ENCODE measurements around the gene CNN3. TPM values are rescaled to one million over a fixed set of nuclear protein-coding genes. Genes with fewer than 3 reads are reported as not detected.
"Not testable (repeated sequence)": the region's sequence is repeated elsewhere in the genome, so short reads cannot be mapped to it uniquely, and the experiment has no call there.

CNN3 gene
- total and polyA plus RNA-seq, 5 experiments from 2014 or later = 13.7 to 19.3 (median 18.0) TPM

- no peak for DNase-seq
- H3K27ac Mint-ChIP-seq = no peak overlapping the region
- POLR2A ChIA-PET = no interaction called here
- no peaks in the 10 kb centered on the region for H3K36me3 Mint-ChIP-seq
- no peaks in the 10 kb centered on the region for H3K9me3 Mint-ChIP-seq
- no peak for ATAC-seq
- H3K4me1 Mint-ChIP-seq = peaks cover 0 to 2% (median 0%) of the 10 kb centered on the region in 4 donors
- peaks cover 0 to 6% (median 4%) of the 10 kb centered on the region in 5 donors for H3K27me3 Mint-ChIP-seq
- H3K4me3 Mint-ChIP-seq = no peak overlapping the region
These were observed 15.5 kb upstream of the CNN3 start for GRCh38 chr1:94942171-94943128.

DNA sequence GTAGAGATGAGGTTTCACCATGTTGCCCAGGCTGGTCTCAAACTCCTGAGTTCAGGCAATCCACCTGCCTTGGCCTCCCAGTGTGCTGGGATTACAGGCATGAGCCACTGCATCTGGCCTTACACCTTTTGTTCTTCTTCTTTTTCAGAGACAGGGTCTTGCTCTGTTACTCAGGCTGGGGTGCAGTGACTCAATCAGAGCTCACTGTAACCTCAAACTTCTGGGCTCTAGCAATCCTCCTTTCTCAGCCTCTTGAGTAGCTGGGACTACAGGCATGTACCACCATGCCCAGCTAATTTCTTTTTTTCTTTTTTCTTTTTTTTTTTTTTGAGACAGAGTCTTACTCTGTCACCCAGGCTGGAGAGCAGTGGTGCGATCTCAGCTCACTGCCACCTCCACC, 14.6 kb upstream of the CNN3 start:
- H3K27ac Mint-ChIP-seq, ATAC-seq, H3K27me3 Mint-ChIP-seq, H3K36me3 Mint-ChIP-seq, DNase-seq, H3K9me3 Mint-ChIP-seq, POLR2A ChIA-PET, H3K4me3 Mint-ChIP-seq, H3K4me1 Mint-ChIP-seq: not testable (repeated sequence)

DNA sequence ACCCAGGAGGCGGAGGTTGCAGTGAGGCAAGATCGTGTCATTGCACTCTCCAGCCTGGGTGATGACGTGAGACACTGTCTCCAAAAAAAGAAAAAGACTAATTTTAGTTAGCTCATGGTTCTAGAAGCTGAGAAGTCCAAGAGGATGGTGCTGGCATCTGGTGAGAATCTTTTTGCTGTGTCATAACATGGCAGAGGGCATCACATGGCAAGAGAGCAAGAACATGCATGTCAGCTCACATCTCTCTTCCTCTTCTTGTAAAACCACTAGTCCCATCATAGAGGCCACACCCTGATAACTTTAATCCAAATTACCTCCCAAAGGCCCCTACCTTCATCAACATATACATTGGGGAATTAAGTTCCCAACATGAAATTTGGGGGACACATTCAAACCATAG, 13.8 kb upstream of the CNN3 start:
- Mint-ChIP-seq H3K9me3 (no peaks in the 10 kb centered on the region), H3K4me1 (peaks cover 0 to 9% (median 5%) of the 10 kb centered on the region in 4 donors), H3K27me3 (peaks cover 0 to 6% (median 4%) of the 10 kb centered on the region in 5 donors), H3K4me3 (no peak overlapping the region), H3K36me3 (no peaks in the 10 kb centered on the region), H3K27ac (no peak overlapping the region)
- DNase-seq (no peak), ATAC-seq (no peak)
- POLR2A ChIA-PET = no interaction called here

DNA sequence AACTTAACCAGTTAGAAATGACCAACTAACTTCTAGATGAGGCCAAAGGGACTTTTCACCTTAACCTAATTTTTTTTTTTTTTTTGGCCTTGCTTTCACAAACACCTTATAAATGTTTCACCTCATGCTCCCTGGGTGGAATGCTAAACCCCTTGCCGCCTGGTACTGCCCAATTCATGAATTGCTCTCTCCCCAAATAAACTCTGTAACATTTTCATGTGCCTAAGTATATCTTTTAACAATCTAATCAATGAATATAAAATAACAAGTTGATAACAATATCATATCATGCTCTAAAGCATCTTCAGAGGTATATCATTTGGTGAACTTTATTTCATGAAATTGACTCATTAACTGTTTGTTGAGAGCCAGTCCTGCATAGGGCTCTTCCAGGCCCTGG, 10.9 kb upstream of the CNN3 start:
- DNase-seq (no peak), ATAC-seq (no peak)
- Mint-ChIP-seq H3K36me3 (no peaks in the 10 kb centered on the region), H3K4me1 (peaks cover 4 to 15% (median 9%) of the 10 kb centered on the region in 4 donors), H3K27ac (no peak overlapping the region), H3K4me3 (no peak overlapping the region), H3K9me3 (no peaks in the 10 kb centered on the region), H3K27me3 (peaks cover 0 to 1% (median 0%) of the 10 kb centered on the region in 5 donors)
- POLR2A ChIA-PET = no interaction called here

GRCh38 chr1:94936861-94937620, 10.1 kb upstream of the CNN3 start:
- Mint-ChIP-seq H3K36me3 (no peaks in the 10 kb centered on the region), H3K4me1 (peaks cover 4 to 15% (median 9%) of the 10 kb centered on the region in 4 donors), H3K9me3 (no peaks in the 10 kb centered on the region), H3K4me3 (no peak overlapping the region), H3K27ac (no peak overlapping the region), H3K27me3 (peaks cover 0 to 1% (median 0%) of the 10 kb centered on the region in 5 donors)
- ATAC-seq = no peak
- POLR2A ChIA-PET = no interaction called here
- no peak for DNase-seq

- H3K36me3 Mint-ChIP-seq = no peaks in the 10 kb centered on the region
- no peak for DNase-seq
- no peak overlapping the region for H3K4me3 Mint-ChIP-seq
- H3K4me1 Mint-ChIP-seq = peaks cover 4 to 15% (median 9%) of the 10 kb centered on the region in 4 donors
- H3K27me3 Mint-ChIP-seq = peaks cover 0 to 1% (median 0%) of the 10 kb centered on the region in 5 donors
- no peaks in the 10 kb centered on the region for H3K9me3 Mint-ChIP-seq
- ATAC-seq = no peak
- peak overlapping the region in 4 of 10 donors; percentile 6 to 71 (median 22) for H3K27ac Mint-ChIP-seq
- POLR2A ChIA-PET = no interaction called here
These were observed 8.6 kb upstream of the CNN3 start for GRCh38 chr1:94935476-94935875.

DNA sequence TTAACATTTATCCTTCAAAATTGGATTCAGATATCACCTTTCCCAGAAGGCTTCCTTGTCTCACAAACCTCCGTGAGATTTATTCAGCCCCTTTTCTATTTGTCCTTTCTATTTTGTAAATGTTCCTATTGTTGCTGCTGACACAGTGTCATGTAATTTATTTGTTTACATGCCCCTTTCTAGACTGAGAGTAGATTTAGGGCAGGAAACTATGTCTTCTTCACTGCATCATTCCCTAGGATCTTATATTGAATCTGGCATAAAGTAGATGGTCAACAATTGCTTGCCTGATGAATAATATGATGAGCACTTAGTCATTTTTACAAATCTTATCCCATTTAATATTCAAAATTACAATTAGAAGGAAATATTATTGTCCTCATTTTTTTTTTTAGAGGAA, 8.1 kb upstream of the CNN3 start:
- H3K27ac Mint-ChIP-seq = peak overlapping the region in 2 of 10 donors; percentile 16 to 71
- peaks cover 0 to under 1% (median 0%) of the 10 kb centered on the region in 5 donors for H3K27me3 Mint-ChIP-seq
- H3K4me1 Mint-ChIP-seq = peaks cover 4 to 15% (median 9%) of the 10 kb centered on the region in 4 donors
- POLR2A ChIA-PET = no interaction called here
- no peak for DNase-seq
- H3K36me3 Mint-ChIP-seq = no peaks in the 10 kb centered on the region
- no peaks in the 10 kb centered on the region for H3K9me3 Mint-ChIP-seq
- ATAC-seq = no peak
- no peak overlapping the region for H3K4me3 Mint-ChIP-seq

DNA sequence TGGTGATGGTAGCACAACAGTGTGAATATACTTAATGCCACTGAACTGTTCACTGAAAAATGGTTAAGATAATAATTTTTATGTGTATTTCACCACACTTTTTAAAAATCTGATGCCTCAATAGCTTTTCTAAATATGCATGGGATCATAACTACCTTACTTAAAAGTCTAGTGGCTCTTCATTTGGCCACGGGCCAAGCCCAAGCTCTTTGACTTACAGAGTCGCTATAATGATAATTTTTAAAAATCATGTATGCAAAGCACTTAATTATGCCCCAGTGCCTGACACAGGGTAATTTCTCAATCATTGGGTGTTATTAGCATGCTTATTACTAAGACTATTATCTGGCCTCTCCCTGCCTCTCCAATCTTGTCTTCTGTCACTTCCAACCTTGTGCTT, 7.6 kb upstream of the CNN3 start:
- no peak overlapping the region for H3K27ac Mint-ChIP-seq
- H3K27me3 Mint-ChIP-seq = no peaks in the 10 kb centered on the region
- ATAC-seq (no peak), DNase-seq (no peak)
- H3K4me1 Mint-ChIP-seq = peaks cover 4 to 15% (median 9%) of the 10 kb centered on the region in 4 donors
- no peak overlapping the region for H3K4me3 Mint-ChIP-seq
- POLR2A ChIA-PET = no interaction called here
- H3K36me3 Mint-ChIP-seq = no peaks in the 10 kb centered on the region
- H3K9me3 Mint-ChIP-seq = no peaks in the 10 kb centered on the region

- peaks cover 9 to 21% (median 14%) of the 10 kb centered on the region in 4 donors for H3K4me1 Mint-ChIP-seq
- no peak overlapping the region for H3K27ac Mint-ChIP-seq
- ATAC-seq = no peak
- H3K4me3 Mint-ChIP-seq = no peak overlapping the region
- H3K27me3 Mint-ChIP-seq = peaks cover 0 to 6% (median 0%) of the 10 kb centered on the region in 5 donors
- H3K36me3 Mint-ChIP-seq = no peaks in the 10 kb centered on the region
- no peaks in the 10 kb centered on the region for H3K9me3 Mint-ChIP-seq
- POLR2A ChIA-PET = no interaction called here
- DNase-seq = no peak
These were observed 4.4 kb upstream of the CNN3 start for GRCh38 chr1:94931254-94931841.

DNA sequence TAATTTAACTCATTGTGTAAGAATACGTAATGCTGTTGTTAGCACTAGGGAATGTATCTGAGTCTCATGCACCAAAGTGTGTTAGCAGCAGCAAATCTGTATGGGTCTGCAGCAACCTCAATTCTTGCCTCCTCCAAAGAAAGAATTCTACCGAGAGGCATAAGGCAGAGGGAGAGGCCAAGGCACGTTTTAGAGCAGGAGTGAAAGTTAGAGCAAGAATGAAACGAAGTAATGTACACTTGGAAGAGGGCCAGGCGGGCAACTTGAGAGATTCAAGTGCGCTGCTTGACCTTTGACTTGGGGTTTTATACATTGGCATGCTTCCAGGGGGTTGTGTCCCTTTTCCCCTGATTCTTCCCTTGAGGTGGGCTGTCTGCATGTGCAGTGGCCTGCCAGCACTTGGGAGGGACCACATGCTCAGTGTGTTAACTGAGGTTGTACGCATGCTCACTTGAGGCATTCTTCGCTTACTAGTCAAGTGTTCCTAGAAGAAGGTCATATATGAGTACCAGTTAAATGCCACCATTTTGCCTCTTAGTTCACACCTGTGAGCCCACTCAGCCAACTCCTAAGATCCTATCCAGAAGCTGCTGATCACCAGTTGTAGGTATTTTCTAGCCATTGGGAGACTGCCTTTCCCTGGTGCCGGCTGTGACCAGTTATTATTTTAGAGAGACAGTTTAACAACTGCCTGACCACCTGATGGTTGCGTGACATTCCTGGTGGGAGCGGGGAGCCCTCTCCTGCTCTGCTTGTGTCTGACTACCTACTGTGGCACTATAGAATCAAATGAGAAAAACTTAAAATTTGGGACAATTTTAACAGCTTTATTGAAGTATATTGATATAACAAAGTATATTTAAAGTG, 2.7 kb upstream of the CNN3 start:
- no peaks in the 10 kb centered on the region for H3K9me3 Mint-ChIP-seq
- peaks cover 0 to 19% (median 3%) of the 10 kb centered on the region in 5 donors for H3K27me3 Mint-ChIP-seq
- no peak overlapping the region for H3K4me3 Mint-ChIP-seq
- ATAC-seq (no peak), DNase-seq (no peak)
- no peaks in the 10 kb centered on the region for H3K36me3 Mint-ChIP-seq
- POLR2A ChIA-PET = interaction anchor here (0.9 kb wide), 1 partner anchor 33 kb away, joined by 5 read pairs; no protein-coding TSS in a partner anchor
- H3K27ac Mint-ChIP-seq = no peak overlapping the region
- peaks cover 13 to 26% (median 20%) of the 10 kb centered on the region in 4 donors for H3K4me1 Mint-ChIP-seq

- H3K27ac Mint-ChIP-seq = peak overlapping the region in 8 of 10 donors; percentile 19 to 93 (median 58)
- DNase-seq (no peak), ATAC-seq (no peak)
- peak overlapping the region; percentile 81 to 95 (median 92) for H3K4me3 Mint-ChIP-seq
- peaks cover 18 to 36% (median 22%) of the 10 kb centered on the region in 4 donors for H3K4me1 Mint-ChIP-seq
- H3K9me3 Mint-ChIP-seq = no peaks in the 10 kb centered on the region
- no peaks in the 10 kb centered on the region for H3K36me3 Mint-ChIP-seq
- H3K27me3 Mint-ChIP-seq = peaks cover 0 to 24% (median 3%) of the 10 kb centered on the region in 5 donors
- POLR2A ChIA-PET = interaction anchor here (0.6 to 0.9 kb wide), 3 partner anchors 32 to 74 kb away, joined by 3 to 5 read pairs (median 5); no protein-coding TSS in a partner anchor
These were observed 1.5 kb upstream of the CNN3 start for GRCh38 chr1:94928293-94928939.
